K562 (cell line): ENCODE results near the gene AP5Z1. TPM values are rescaled to one million over a fixed set of nuclear protein-coding genes. Genes with fewer than 3 reads are reported as not detected.

Experiments used
- ATAC-seq: fragments of 200-7000 bp; cut with Tn5 transposase; 3 replicates; pipeline ENCODE4 v1.9.1; 2020; ENCODE audit warnings: moderate library complexity
- BruUV-seq: library from RNA; stranded (reverse); fragments of 400-500 nt; replicated peaks from 2 replicates; lab custom pipeline; 2021; lab: Mats Ljungman, UMichigan
- CTCF ChIA-PET: fragments of 300-600 bp; formaldehyde crosslinking; extraction: SDS; loops from one replicate; lab custom pipeline; 2021; ENCODE audit warnings: low intra/inter-chr PET ratio; lab: Yijun Ruan, JAX
- POLR2A ChIA-PET: fragments of 300-600, 350-650 bp; sonication (Branson Sonifier 250); formaldehyde crosslinking; extraction: SDS; loops from one replicate; lab custom pipeline; 2021; ENCODE audit warnings: antibody characterized with exemption, inconsistent platforms; lab: Yijun Ruan, JAX
- DNase-seq, 4 experiments: peaks; one replicate each; pipeline versions ENCODE4 v3.0.0 to v3.0.0-alpha.2; 2011 to 2018; ENCODE audit warnings: low spot score in 3 of 4, mixed read lengths in 3 of 4; ENCODE audit errors: extremely low read depth in 1 of 4
- FAIRE-seq: peaks from 2 replicates; lab custom pipeline; 2011; peaks lifted over from hg19 to GRCh38; lab: Jason Lieb, UNC
- H2AFZ ChIP-seq: 2 replicates; pipeline ENCODE4 v1.6.0; 2011; ENCODE audit warnings: low read depth, low read length, control low read depth, inconsistent platforms
- H3K27ac ChIP-seq: fragments of 200-600 bp; 3 replicates; pipeline ENCODE4 v1.8.0; 2011; ENCODE audit warnings: low read depth, mild to moderate bottlenecking, control low read depth, inconsistent platforms, low read length, moderate library complexity, mixed read lengths; ENCODE audit errors: extremely low read depth
- H3K27me3 ChIP-seq, 2 experiments: fragments of 300-600 bp in 1 of 2; 2 replicates in 1 of 2; 3 replicates in 1 of 2; pipeline versions ENCODE4 v1.6.0 to v1.8.0; 2011; ENCODE audit warnings: inconsistent platforms in 2 of 2, low read length in 2 of 2, mild to moderate bottlenecking in 1 of 2, mixed read lengths in 1 of 2, moderate library complexity in 1 of 2; ENCODE audit not compliant: control insufficient read depth in 2 of 2, insufficient read depth in 2 of 2
- H3K36me3 ChIP-seq: fragments of 300-600 bp; 3 replicates; pipeline ENCODE4 v1.8.0; 2011; ENCODE audit warnings: mild to moderate bottlenecking, low read length, inconsistent platforms; ENCODE audit not compliant: control insufficient read depth, insufficient read depth
- H3K4me1 ChIP-seq, 2 experiments: fragments of 200-600 bp in 1 of 2; replicated peaks in 1 of 2; 2 replicates in 1 of 2; 3 replicates in 1 of 2; pipeline versions ENCODE4 v1.5.1 to v1.8.0; 2011; ENCODE audit warnings: inconsistent platforms in 2 of 2, low read length in 2 of 2, mild to moderate bottlenecking in 1 of 2, mixed read lengths in 1 of 2, moderate library complexity in 1 of 2; ENCODE audit not compliant: control insufficient read depth in 2 of 2, insufficient read depth in 2 of 2
- H3K4me2 ChIP-seq: 2 replicates; pipeline ENCODE4 v1.6.1; 2011; ENCODE audit warnings: low read length, control low read depth, inconsistent platforms, mixed read lengths; ENCODE audit not compliant: insufficient read depth
- H3K4me3 ChIP-seq: fragments of 200-600 bp; sonication (generic), shearing (Covaris generic); 2 replicates; pipeline ENCODE4 v1.5.1; 2016; ENCODE audit warnings: control low read depth, inconsistent platforms
- H3K79me2 ChIP-seq: fragments of 200-600 bp; 3 replicates; pipeline ENCODE4 v1.8.0; 2011; ENCODE audit warnings: low read length, inconsistent platforms; ENCODE audit not compliant: control insufficient read depth, insufficient read depth
- H3K9ac ChIP-seq, 2 experiments: 2 replicates each; pipeline versions ENCODE4 v1.6.0 to v1.6.1; 2011; ENCODE audit warnings: low read depth in 2 of 2, low read length in 2 of 2, control low read depth in 1 of 2, inconsistent platforms in 1 of 2, mild to moderate bottlenecking in 1 of 2, mixed read lengths in 1 of 2; ENCODE audit not compliant: insufficient read depth in 1 of 2
- H3K9me1 ChIP-seq: one replicate; pipeline ENCODE4 v1.6.0; 2011; ENCODE audit warnings: inconsistent platforms, mild to moderate bottlenecking, low read length, moderate library complexity; ENCODE audit not compliant: control insufficient read depth, insufficient read depth
- H3K9me3 ChIP-seq: replicated peaks from 2 replicates; pipeline ENCODE4 v1.5.1; 2011; ENCODE audit warnings: low read depth, low read length, inconsistent platforms; ENCODE audit not compliant: control insufficient read depth, insufficient read depth
- H4K20me1 ChIP-seq: replicated peaks from 2 replicates; pipeline ENCODE4 v1.6.1; 2011; ENCODE audit warnings: low read length, inconsistent platforms, mixed read lengths; ENCODE audit not compliant: control insufficient read depth, insufficient read depth
- ATF7 ChIP-seq: fragments of 450-650 bp; IDR thresholded peaks from 2 replicates; pipeline ENCODE4 v1.7.1; 2014; ENCODE audit warnings: mild to moderate bottlenecking, moderate library complexity
- CSDE1 ChIP-seq, 2 experiments: fragments of 450-650 bp; IDR thresholded peaks; 2 replicates each; pipeline ENCODE4 v1.6.1; 2016; ENCODE audit warnings: mild to moderate bottlenecking in 1 of 2
- FOXA3 ChIP-seq, 2 experiments: fragments of 450-650 bp in 1 of 2; sonication (generic) in 1 of 2; formaldehyde crosslinking; IDR thresholded peaks in 1 of 2; conservative IDR thresholded peaks in 1 of 2; 2 replicates each; pipeline versions ENCODE4 v1.4.0 to v1.8.0; 2020 to 2022; ENCODE audit warnings: mild to moderate bottlenecking in 2 of 2, missing genetic modification reagents in 1 of 2
- GATAD2B ChIP-seq: fragments of 450-650 bp; IDR thresholded peaks from 2 replicates; pipeline ENCODE4 v1.6.1; 2017; ENCODE audit warnings: mild to moderate bottlenecking, borderline replicate concordance
- HOXB6 ChIP-seq: fragments of 250-450 bp; sonication (Bioruptor Pico); IDR thresholded peaks from 2 replicates; pipeline ENCODE4 v1.5.1; 2022; ENCODE audit warnings: mild to moderate bottlenecking, borderline replicate concordance
- MCM5 ChIP-seq: fragments of 450-650 bp; IDR thresholded peaks from 2 replicates; pipeline ENCODE4 v1.6.1; 2016; ENCODE audit warnings: low read depth
- NFATC3 ChIP-seq: fragments of 450-650 bp; IDR thresholded peaks from 2 replicates; pipeline ENCODE4 v1.6.1; 2017; ENCODE audit warnings: mild to moderate bottlenecking
- NFIC ChIP-seq: fragments of 450-650 bp; IDR thresholded peaks from 2 replicates; pipeline ENCODE4 v1.6.1; 2017; ENCODE audit warnings: mild to moderate bottlenecking, inconsistent platforms
- PHF21A ChIP-seq: fragments of 450-650 bp; IDR thresholded peaks from 2 replicates; pipeline ENCODE4 v1.6.1; 2017; ENCODE audit warnings: low read depth, borderline replicate concordance
- POLR2G ChIP-seq: fragments of 200-400 bp; formaldehyde crosslinking; IDR thresholded peaks from 2 replicates; pipeline ENCODE4 v1.6.1; 2017; ENCODE audit warnings: low read depth, mild to moderate bottlenecking, antibody characterized with exemption, low read length, moderate library complexity
- SNIP1 ChIP-seq: fragments of 450-650 bp; IDR thresholded peaks from 2 replicates; pipeline ENCODE4 v1.7.1; 2017; ENCODE audit warnings: low read depth, mild to moderate bottlenecking
- SRSF3 ChIP-seq: fragments of 200-400 bp; formaldehyde crosslinking; IDR thresholded peaks from 2 replicates; pipeline ENCODE4 v1.6.1; 2016; ENCODE audit warnings: mild to moderate bottlenecking, low read length, moderate library complexity; ENCODE audit not compliant: insufficient read depth
- TAF9B ChIP-seq: fragments of 450-650 bp; IDR thresholded peaks from 2 replicates; pipeline ENCODE4 v1.6.1; 2018; ENCODE audit warnings: mild to moderate bottlenecking; ENCODE audit not compliant: partially characterized antibody
- ZFX ChIP-seq: sonication (generic); formaldehyde crosslinking; IDR thresholded peaks from 2 replicates; pipeline ENCODE4 v1.8.0; 2022; ENCODE audit warnings: mild to moderate bottlenecking, missing genetic modification reagents, moderate library complexity
- ZNF174 ChIP-seq: fragments of 250-450 bp; sonication (Bioruptor Pico); IDR thresholded peaks from 2 replicates; pipeline ENCODE4 v1.4.0; 2020; ENCODE audit warnings: mild to moderate bottlenecking
- ZNF778 ChIP-seq: fragments of 450-650 bp; formaldehyde crosslinking; IDR thresholded peaks from 2 replicates; pipeline ENCODE4 v1.4.0; 2020; ENCODE audit warnings: mild to moderate bottlenecking, moderate library complexity
- WGBS: fragments of 100-300 bp; shearing (Covaris generic); methylation state at CpG from one replicate; pipeline ENCODE4 v1.1.6; 2016; ENCODE audit warnings: low coverage, mixed read lengths; ENCODE audit not compliant: insufficient coverage; ENCODE audit errors: missing lambda C conversion rate; 5-methylcytosine and 5-hydroxymethylcytosine counted together
- in situ Hi-C: fragments of 300-500 bp; cut with MboI; formaldehyde crosslinking; loops from 4 replicates; pipeline ENCODE4 v1.15.0; 2018; ENCODE audit warnings: inconsistent platforms, mixed read lengths
- intact Hi-C: fragments of 100-400 bp; cut with micrococcal nuclease; formaldehyde crosslinking; loops from 2 replicates; pipeline ENCODE4 v1.14.2; 2022
- polyA plus RNA-seq, 8 experiments: library from polyadenylated mRNA; depleted of rRNA in 4 of 8; stranded (reverse) in 5 of 8; unstranded in 3 of 8; fragments of >200 nt; fragmentation: Nextera tagmentation in 2 of 8; fragmentation: Illumina TruSeq in 1 of 8; extraction: Ambion mirVana in 2 of 8; extraction: Trizol in 1 of 8; gene quantifications; 2 replicates each; pipeline versions ENCODE4 v1.2.1 to v1.2.3, GENCODE V29; 2011 to 2014; ENCODE audit warnings: inconsistent platforms in 1 of 8, missing spikeins in 1 of 8
- total RNA-seq, 7 experiments: library from RNA; depleted of rRNA in 6 of 7; stranded (reverse); fragments of >200 nt in 6 of 7; fragmentation: Illumina TruSeq in 2 of 7; extraction: Trizol in 2 of 7; gene quantifications; 2 replicates each; pipeline versions ENCODE4 v1.2.1 to v1.2.3, GENCODE V29; 2011 to 2021; ENCODE audit warnings: low replicate concordance in 1 of 7
- TF ChIP-seq, protein P1 (sequence below), 2 experiments: fragments of 450-650 bp; IDR thresholded peaks; 2 replicates each; pipeline ENCODE4 v1.6.1; 2016

Gene AP5Z1
- total and polyA plus RNA-seq, 9 of the 15 experiments (the other 6 are each of a cell fraction or from before 2014, with no cell fraction given), result 0.06 to 31.1 (median 6.4) TPM

- no peak overlapping the region for H3K4me3 ChIP-seq
- in situ Hi-C loops, result no loop called here
- H3K4me1 ChIP-seq, result peaks cover 0 to 52% of the 10 kb centered on the region in 2 experiments; a peak in 2 of 5 replicates
- no peaks in the 10 kb centered on the region for H4K20me1 ChIP-seq
- no peaks in the 10 kb centered on the region for H3K9me3 ChIP-seq
- BruUV-seq, result no TSS peak
- WGBS, result 49% methylated on average over 16 of the region's 20 CpGs
- ChIA-PET CTCF (interaction anchor here (0.6 kb wide), 1 partner anchor 353 kb away, joined by 3 read pairs; no protein-coding TSS in a partner anchor), POLR2A (interaction anchor here (0.6 kb wide), 1 partner anchor 21 kb away, joined by 5 read pairs; no protein-coding TSS in a partner anchor)
- ATAC-seq (no peak), FAIRE-seq (no peak), DNase-seq (no peak)
- H3K27me3 ChIP-seq, result peaks cover 0 to 9% of the 10 kb centered on the region in 2 experiments; a peak in 1 of 5 replicates
- H3K4me2 ChIP-seq, result no peak overlapping the region
- no peaks in the 10 kb centered on the region for H3K79me2 ChIP-seq
- H3K9ac ChIP-seq, result peak overlapping the region in 1 of 2 experiments; percentile 35; a peak in 1 of 4 replicates
- H3K27ac ChIP-seq, result no peak overlapping the region
- H2AFZ ChIP-seq, result no peak overlapping the region
- peak; percentile 24; the same call in 1 of the 2 replicates for TF ChIP-seq POLR2G
- peak; percentile 27; the same call in 1 of the 2 replicates for TF ChIP-seq NFIC
- no peak for TF ChIP-seq ZNF778 (CRISPR knock-in tag)
- 0 out of 4 replicates have a peak, but pooled peaks of 1 of the 2 experiments have one; percentile 22 for TF ChIP-seq FOXA3 (CRISPR knock-in tag; conservative IDR thresholded peaks at IDR 0.05 in 1 of 2, IDR thresholded peaks at IDR 0.05 in 1 of 2)
- no peaks in the 10 kb centered on the region for H3K36me3 ChIP-seq
- intact Hi-C loops, result no loop called here
- H3K9me1 ChIP-seq, result no peaks in the 10 kb centered on the region
Observed at GRCh38 chr7:4820967-4821471, 45.6 kb downstream of the AP5Z1 start.

DNA sequence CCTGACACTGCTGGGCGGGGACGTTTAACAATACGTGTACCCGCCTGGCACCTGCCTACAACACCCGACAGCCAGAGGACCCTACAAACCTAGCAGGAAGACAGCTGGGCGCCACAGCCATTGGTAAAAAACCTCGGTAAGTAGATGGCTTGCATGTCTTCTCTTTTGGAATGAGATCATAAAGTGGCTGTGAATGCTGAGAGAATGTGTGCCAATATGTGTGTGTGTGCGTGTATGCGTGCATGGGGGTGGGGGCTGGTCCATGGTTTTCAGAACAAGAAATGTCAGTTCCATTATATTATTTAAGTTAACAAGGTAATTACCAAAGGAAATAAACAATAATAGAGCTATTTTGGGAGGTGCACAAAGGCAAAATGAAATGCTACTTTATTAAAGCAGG, 47.3 kb downstream of the AP5Z1 start:
- WGBS, result 63% methylated on average over 9 of the region's 9 CpGs
- TF ChIP-seq ZNF174 (no peak), TAF9B (no peak), NFATC3 (no peak), CSDE1 (IDR thresholded peaks at IDR 0.05) (no peak), GATAD2B (no peak), SNIP1 (no peak), ATF7 (no peak), HOXB6 (CRISPR knock-in tag) (no peak), PHF21A (no peak), ZFX (CRISPR knock-in tag) (no peak), MCM5 (no peak), SRSF3 (no peak)
- TF ChIP-seq, protein P1, sequence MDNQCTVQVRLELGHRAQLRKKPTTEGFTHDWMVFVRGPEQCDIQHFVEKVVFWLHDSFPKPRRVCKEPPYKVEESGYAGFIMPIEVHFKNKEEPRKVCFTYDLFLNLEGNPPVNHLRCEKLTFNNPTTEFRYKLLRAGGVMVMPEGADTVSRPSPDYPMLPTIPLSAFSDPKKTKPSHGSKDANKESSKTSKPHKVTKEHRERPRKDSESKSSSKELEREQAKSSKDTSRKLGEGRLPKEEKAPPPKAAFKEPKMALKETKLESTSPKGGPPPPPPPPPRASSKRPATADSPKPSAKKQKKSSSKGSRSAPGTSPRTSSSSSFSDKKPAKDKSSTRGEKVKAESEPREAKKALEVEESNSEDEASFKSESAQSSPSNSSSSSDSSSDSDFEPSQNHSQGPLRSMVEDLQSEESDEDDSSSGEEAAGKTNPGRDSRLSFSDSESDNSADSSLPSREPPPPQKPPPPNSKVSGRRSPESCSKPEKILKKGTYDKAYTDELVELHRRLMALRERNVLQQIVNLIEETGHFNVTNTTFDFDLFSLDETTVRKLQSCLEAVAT (IDR thresholded peaks at IDR 0.05), result no peak

More for the DNA sequence above, 47.3 kb downstream of the AP5Z1 start:
- BruUV-seq, result no TSS peak
- Histone ChIP-seq H3K4me2 (no peak overlapping the region), H3K27me3 (peaks cover 0 to 9% of the 10 kb centered on the region in 2 experiments; a peak in 1 of 5 replicates), H3K27ac (no peak overlapping the region), H3K9ac (no peak overlapping the region), H2AFZ (no peak overlapping the region), H3K36me3 (no peaks in the 10 kb centered on the region), H3K9me3 (no peaks in the 10 kb centered on the region), H4K20me1 (no peaks in the 10 kb centered on the region), H3K79me2 (no peaks in the 10 kb centered on the region), H3K9me1 (no peaks in the 10 kb centered on the region), H3K4me1 (peaks cover 0 to 41% of the 10 kb centered on the region in 2 experiments; a peak in 2 of 5 replicates), H3K4me3 (no peak overlapping the region)
- FAIRE-seq (no peak), DNase-seq (no peak), ATAC-seq (no peak)
- intact Hi-C loops (no loop called here), in situ Hi-C loops (no loop called here)
- POLR2A ChIA-PET, result no interaction called here
- CTCF ChIA-PET, result no interaction called here
